ENCODE measurements around the gene RBP5.

- TF ChIP-seq CTCF (IDR thresholded peaks at IDR 0.05) (no peak), POLR2A (IDR thresholded peaks at IDR 0.05) (no peak)
Observed at GRCh38 chr12:7137908-7138307, 9.2 kb upstream of the RBP5 start.

Data from lower leg skin (tissue), 3 donors.